VCaP (cell line): Measurements from ENCODE around the gene ST7.
A peak's percentile ranks its signal among the peaks of the same experiment; 100 is the strongest.

ENCODE experiments used
- H3K27ac ChIP-seq: fragments of 450-650 bp; 2 replicates; pipeline ENCODE4 v1.5.1; 2017
- TF ChIP-seq, protein P1 (sequence below): fragments of 450-650 bp; conservative IDR thresholded peaks from 2 replicates; pipeline ENCODE4 v1.5.1; 2017; ENCODE audit warnings: mild to moderate bottlenecking, moderate library complexity

ST7 gene

GRCh38 chr7:117064688-117065087 is 111.4 kb downstream of the ST7 start:
- H3K27ac ChIP-seq: no peak overlapping the region
- TF ChIP-seq, protein P1, sequence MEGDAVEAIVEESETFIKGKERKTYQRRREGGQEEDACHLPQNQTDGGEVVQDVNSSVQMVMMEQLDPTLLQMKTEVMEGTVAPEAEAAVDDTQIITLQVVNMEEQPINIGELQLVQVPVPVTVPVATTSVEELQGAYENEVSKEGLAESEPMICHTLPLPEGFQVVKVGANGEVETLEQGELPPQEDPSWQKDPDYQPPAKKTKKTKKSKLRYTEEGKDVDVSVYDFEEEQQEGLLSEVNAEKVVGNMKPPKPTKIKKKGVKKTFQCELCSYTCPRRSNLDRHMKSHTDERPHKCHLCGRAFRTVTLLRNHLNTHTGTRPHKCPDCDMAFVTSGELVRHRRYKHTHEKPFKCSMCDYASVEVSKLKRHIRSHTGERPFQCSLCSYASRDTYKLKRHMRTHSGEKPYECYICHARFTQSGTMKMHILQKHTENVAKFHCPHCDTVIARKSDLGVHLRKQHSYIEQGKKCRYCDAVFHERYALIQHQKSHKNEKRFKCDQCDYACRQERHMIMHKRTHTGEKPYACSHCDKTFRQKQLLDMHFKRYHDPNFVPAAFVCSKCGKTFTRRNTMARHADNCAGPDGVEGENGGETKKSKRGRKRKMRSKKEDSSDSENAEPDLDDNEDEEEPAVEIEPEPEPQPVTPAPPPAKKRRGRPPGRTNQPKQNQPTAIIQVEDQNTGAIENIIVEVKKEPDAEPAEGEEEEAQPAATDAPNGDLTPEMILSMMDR: no peak

DNA sequence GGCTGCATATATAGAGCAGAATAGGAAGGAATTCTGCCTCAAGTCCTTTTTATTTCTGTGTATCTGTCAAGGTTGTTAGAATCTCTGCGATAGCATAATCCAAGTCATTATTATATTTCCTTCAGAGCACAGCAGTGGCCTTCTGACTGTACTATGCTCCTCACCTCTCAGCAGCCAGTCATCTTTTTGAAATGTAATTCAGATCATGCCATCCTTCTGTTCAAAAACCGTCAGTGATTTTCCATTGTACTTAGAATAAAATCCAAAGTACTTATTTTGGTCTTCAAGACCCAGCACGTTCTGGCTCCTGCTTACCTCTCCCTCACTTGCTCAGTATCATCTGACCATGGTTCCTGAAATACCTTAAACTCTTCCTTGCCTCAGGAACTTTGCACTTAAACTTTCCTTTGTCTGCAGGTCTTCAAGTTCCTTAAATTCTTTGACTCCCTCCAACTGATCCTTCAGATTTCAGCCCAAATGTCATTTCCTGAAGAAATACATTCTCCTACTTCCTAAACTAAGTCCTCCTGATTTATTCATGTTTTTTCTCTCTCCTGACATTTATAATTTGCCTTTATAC is 112.4 kb downstream of the ST7 start:
- TF ChIP-seq, protein P1: no peak
- no peak overlapping the region for H3K27ac ChIP-seq

DNA sequence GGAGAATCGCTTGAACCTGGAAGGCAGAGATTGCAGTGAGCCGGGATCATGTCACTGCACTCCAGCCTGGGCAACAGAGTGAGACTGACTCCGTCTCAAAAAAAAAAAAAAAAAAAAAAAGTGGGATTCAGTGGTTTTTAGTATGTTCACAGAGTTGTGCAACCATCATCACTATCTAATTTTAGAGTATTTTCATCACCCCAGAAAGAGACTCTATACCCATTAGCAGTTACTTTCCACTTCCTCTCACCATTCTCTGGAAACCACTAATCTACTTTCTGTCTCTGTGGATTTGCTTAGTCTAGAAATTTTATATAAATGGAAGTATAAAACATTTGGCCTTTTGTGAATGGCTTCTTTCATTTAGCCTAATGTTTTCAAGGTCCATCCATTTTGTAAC is 113.4 kb downstream of the ST7 start:
- no peak overlapping the region for H3K27ac ChIP-seq
- TF ChIP-seq, protein P1: no peak

- no peak overlapping the region for H3K27ac ChIP-seq
Measured at GRCh38 chr7:117067340-117067739, 114.0 kb downstream of the ST7 start.

DNA sequence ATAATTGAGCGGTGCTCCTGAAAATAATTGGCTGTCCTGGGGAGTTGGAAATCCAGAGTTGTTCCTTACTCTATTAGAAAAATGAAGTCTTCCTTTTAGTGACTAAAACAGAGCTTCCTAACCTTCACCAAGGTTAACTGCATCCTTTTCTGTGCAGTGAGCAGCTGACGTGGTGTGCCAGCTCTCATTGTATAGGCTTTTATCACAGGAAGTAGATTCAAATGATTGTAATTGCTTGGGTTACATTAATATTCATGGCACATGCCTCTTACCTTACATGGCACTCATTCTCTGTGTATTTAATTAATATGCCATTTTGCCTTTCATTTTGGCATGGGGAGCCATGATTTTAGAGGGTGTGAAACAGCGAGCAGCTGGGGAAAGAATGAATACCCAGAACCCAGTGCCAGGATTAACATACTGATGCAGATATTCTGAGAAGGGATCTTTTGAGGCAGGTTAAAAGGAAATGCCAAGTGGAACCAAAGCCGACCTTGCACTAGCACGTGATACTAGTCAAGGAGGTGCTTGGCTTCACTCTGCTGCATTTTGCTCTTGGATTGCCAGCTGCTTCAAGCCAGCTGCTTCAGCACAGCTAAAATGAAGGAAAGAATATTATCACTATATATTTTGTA is 115.3 kb downstream of the ST7 start:
- H3K27ac ChIP-seq: no peak overlapping the region
- TF ChIP-seq, protein P1: no peak

More at GRCh38 chr7:117067340-117067739, 114.0 kb downstream of the ST7 start:
- TF ChIP-seq, protein P1: no peak

DNA sequence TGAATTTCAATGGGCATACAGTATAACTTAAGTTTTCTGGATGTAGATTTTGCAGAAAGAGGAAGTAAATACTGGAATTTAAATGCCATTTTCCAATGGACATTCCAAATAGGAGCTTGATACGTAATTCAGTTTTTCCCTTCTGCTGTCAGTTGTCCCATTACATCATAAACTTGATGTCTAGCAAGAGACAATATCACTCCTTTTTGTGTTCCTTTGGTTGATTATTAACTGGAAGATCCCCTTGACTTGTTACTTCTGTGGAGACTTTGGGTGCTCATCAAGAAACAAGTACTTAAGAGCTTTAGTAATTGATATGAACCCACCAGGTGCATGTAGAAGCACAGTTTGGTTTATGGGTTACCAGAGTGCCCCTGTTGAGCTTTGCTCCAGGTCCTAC is 116.1 kb downstream of the ST7 start:
- TF ChIP-seq, protein P1: no peak
- H3K27ac ChIP-seq: no peak overlapping the region

GRCh38 chr7:117071551-117071950 is 118.2 kb downstream of the ST7 start:
- peak overlapping the region; percentile 7; the same call in 1 of the 2 replicates for H3K27ac ChIP-seq
- TF ChIP-seq, protein P1: no peak
